Subcutaneous adipose tissue (tissue), 4 donors: Measurements from ENCODE around the gene KRTAP19-4. TPM values are rescaled to one million over a fixed set of nuclear protein-coding genes. Genes with fewer than 3 reads are reported as not detected.

ENCODE experiments used
- CTCF ChIP-seq: fragments of 450-650 bp; IDR thresholded peaks from one replicate; pipeline ENCODE4 v1.5.1; 2016; ENCODE audit warnings: low read depth, mild to moderate bottlenecking, control low read depth, antibody characterized with exemption, moderate library complexity
- total RNA-seq, 4 donors: library from RNA; depleted of rRNA; stranded (reverse); fragments of >200 nt; gene quantifications; one replicate each; pipeline ENCODE4 v1.1.0, GENCODE V29; 2016

KRTAP19-4 gene, protein sequence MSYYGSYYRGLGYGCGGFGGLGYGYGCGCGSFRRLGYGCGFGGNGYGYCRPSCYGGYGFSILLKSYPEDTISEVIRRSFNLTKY
- total RNA-seq, result not detected

- TF ChIP-seq CTCF, result no peak
Measured at GRCh38 chr21:30497065-30497464, at the start of gene KRTAP19-4. Gene KRTAP19-4, minus strand, starts transcription at chr21:30497165. Its CDS starts 55 bp downstream, at chr21:30497110.

DNA sequence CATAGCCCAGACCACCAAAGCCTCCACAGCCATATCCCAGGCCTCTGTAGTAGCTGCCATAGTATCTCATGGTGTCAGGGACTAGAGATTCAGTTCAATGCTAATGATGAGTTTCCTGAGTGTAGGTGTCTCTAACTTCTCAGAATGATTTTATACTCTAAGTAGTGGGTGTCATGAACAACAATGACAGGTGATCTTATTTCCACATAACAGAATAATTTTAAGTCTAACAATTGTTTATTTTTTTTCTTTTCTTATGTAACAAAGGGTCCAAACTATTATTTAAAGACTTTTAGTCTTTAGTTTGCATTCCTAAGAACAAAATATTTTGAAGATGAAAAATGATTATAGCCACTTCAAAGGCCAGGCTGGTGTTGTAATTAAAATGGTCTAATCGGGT lies 44.8 kb upstream of the KRTAP19-4 start, which contains the start of gene KRTAP19-6:
Gene KRTAP19-6, minus strand, starts transcription at position 101 of the 400 bp plus-strand sequence. Its CDS starts 31 bp downstream, at position 70.
- TF ChIP-seq CTCF, result no peak

DNA sequence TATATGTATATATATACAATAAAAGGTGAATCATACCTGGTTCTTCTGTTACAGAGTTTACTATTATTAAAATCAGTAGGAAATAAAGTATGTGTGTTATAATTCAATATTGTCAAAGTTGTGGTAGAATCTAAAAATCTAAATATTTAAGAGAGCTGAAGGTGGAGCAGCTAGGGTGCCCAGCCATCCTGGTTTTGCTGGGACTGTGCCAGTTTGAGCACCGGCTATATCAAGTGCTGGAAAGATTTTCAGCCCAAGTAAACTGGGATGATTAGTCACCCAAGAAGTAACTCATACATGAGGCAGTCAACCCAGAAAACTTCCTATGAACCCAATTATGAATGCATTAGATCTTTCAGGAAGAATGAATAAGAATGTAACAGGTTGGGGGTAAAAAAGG lies 21.9 kb upstream of the KRTAP19-4 start:
- TF ChIP-seq CTCF, result no peak

DNA sequence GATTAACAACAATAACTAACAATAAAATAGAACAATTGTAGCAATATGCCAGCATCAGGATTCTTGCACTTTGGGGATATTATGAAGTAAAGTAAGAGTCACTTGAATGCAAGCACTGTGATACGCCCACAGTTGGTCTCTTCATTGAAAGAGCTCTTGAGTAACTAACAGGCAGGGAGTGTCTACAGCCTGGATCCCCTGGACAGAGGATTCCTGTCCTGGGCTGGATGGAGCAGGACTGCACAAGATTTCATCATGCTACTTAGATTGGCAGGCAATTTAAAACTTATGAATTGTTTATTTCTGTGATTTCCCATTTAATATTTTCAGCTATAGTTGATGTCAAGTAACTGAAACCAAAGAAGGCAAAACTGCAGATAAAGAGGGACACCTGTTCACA lies 18.7 kb upstream of the KRTAP19-4 start:
- no peak for TF ChIP-seq CTCF

GRCh38 chr21:30502041-30502440 lies 5.1 kb upstream of the KRTAP19-4 start, which contains the start of gene KRTAP19-5:
Gene KRTAP19-5, minus strand, starts transcription at chr21:30502141. Its CDS starts 51 bp downstream, at chr21:30502090.
- no peak for TF ChIP-seq CTCF

DNA sequence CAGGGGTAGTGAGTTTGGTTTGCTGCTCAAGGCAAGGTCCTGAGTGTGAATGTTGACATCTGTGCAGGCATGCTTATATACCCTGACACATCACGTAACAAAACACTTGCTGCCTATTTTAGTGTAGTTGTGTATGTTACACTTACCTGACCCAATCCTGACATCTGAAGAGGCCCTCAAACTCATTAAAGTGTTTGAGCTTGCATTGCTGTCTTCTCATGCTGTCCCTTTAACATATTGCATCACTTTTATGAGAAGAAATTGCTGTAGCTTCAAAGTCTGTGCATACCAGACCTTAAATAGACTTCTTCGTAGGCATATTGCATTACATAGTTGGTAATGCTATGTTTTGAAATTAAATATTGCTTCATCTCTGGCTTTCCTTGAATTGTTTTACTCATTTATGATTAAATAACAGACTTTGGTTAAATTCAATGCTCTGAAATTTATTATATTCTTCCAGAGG lies 5.0 kb downstream of the KRTAP19-4 start, which contains the start of gene KRTAP19-3:
Gene KRTAP19-3, minus strand, starts transcription at position 51 of the 466 bp plus-strand sequence. CDS start 56 bp downstream, outside the sequence.
- TF ChIP-seq CTCF, result no peak

GRCh38 chr21:30487336-30487735 lies 9.6 kb downstream of the KRTAP19-4 start, which contains the start of gene KRTAP19-2:
Gene KRTAP19-2, minus strand, starts transcription at chr21:30487436. Its CDS starts 88 bp downstream, at chr21:30487348.
- TF ChIP-seq CTCF, result no peak
